ENCODE measurements around the gene TMEM248.

DNA sequence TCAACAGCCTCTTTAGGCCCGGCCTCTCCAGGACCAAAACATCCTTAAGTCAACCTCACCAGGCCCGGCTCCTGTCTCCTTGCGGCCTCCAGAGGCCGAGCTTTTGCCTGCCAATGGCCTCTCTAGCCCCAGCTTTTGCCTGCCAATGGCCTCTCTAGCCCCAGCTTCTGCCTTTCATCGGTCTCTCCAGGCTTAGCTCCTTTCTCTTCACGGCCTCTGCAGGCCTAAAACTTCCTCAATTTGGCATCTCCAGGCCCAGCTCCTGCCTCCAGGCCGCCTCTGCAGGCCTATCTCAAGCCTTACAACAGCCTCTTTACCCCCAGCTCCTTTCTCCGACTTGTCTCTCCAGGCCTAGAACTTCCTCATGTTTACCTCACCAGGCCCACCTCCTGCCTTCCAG lies 15.7 kb upstream of the TMEM248 start:
- TF ChIP-seq POLR2A (IDR thresholded peaks at IDR 0.05; ENCODE audit: low read depth, low read length) (no peak), TAF1 (IDR thresholded peaks at IDR 0.05; ENCODE audit: borderline replicate concordance, low read depth, low read length) (no peak), POLR2AphosphoS5 (IDR thresholded peaks at IDR 0.05; ENCODE audit: low read depth, low read length) (no peak)
